MCF 10A (cell line): ENCODE results near the gene ARNT2. TPM values are rescaled to one million over a fixed set of nuclear protein-coding genes. Genes with fewer than 3 reads are reported as not detected.

Experiments used
- BruUV-seq: library from RNA; stranded (reverse); fragments of 400-500 nt; replicated peaks from 2 replicates; lab custom pipeline; 2021; lab: Mats Ljungman, UMichigan
- CTCF ChIA-PET: fragments of 300-600 bp; sonication (Branson Sonifier 250); formaldehyde crosslinking; extraction: SDS; loops from one replicate; lab custom pipeline; 2021; ENCODE audit warnings: antibody characterized with exemption, inconsistent platforms; lab: Yijun Ruan, JAX
- POLR2A ChIA-PET: fragments of 300-600, 350-650 bp; sonication (Branson Sonifier 250); formaldehyde crosslinking; extraction: SDS; loops from one replicate; lab custom pipeline; 2020; ENCODE audit warnings: antibody characterized with exemption, inconsistent platforms; lab: Yijun Ruan, JAX
- DNase-seq: peaks from one replicate; pipeline ENCODE4 v3.0.0-alpha.2; 2018; ENCODE audit not compliant: unreplicated experiment
- H3K27ac Mint-ChIP-seq: one replicate; pipeline ENCODE4 v1.8.0; 2022; ENCODE audit warnings: mild to moderate bottlenecking, low read depth, mixed read lengths; ENCODE audit not compliant: unreplicated experiment
- H3K27me3 Mint-ChIP-seq: one replicate; pipeline ENCODE4 v1.8.0; 2022; ENCODE audit warnings: mixed read lengths; ENCODE audit not compliant: insufficient read depth, unreplicated experiment
- H3K36me3 Mint-ChIP-seq: one replicate; pipeline ENCODE4 v1.8.0; 2022; ENCODE audit warnings: mild to moderate bottlenecking, moderate library complexity, mixed read lengths; ENCODE audit not compliant: insufficient read depth, unreplicated experiment
- H3K4me1 Mint-ChIP-seq: one replicate; pipeline ENCODE4 v1.8.0; 2022; ENCODE audit warnings: mixed read lengths; ENCODE audit not compliant: insufficient read depth, unreplicated experiment
- H3K4me3 Mint-ChIP-seq: one replicate; pipeline ENCODE4 v1.8.0; 2022; ENCODE audit warnings: mild to moderate bottlenecking, moderate library complexity, mixed read lengths; ENCODE audit not compliant: unreplicated experiment
- H3K9me3 Mint-ChIP-seq: one replicate; pipeline ENCODE4 v1.8.0; 2022; ENCODE audit warnings: mixed read lengths; ENCODE audit not compliant: unreplicated experiment
- CTCF ChIP-seq: fragments of 200-600 bp; IDR thresholded peaks from one replicate; pipeline ENCODE4 v1.8.0; 2022; ENCODE audit warnings: antibody characterized with exemption, mild to moderate bottlenecking; ENCODE audit not compliant: unreplicated experiment
- intact Hi-C: fragments of 100-400 bp; cut with micrococcal nuclease; formaldehyde crosslinking; loops from 2 replicates; pipeline ENCODE4 v1.14.1; 2022
- total RNA-seq: library from RNA; stranded (reverse); gene quantifications from 2 replicates; pipeline ENCODE4 v1.2.3, GENCODE V29; 2022

The ARNT2 gene
- total RNA-seq, 1 experiment from 2014 or later: 1.6 TPM

GRCh38 chr15:80597076-80597475 lies 192.9 kb downstream of the ARNT2 start:
- Mint-ChIP-seq H3K4me3 (no peak overlapping the region), H3K9me3 (peaks cover 16% of the 10 kb centered on the region), H3K27ac (no peak overlapping the region), H3K27me3 (no peaks in the 10 kb centered on the region), H3K4me1 (peaks cover 7% of the 10 kb centered on the region), H3K36me3 (no peaks in the 10 kb centered on the region)
- intact Hi-C loops: no loop called here
- ChIA-PET POLR2A (interaction anchor here (1.1 to 1.6 kb wide), 4 partner anchors 8 to 65 kb away, joined by 3 to 4 read pairs (median 3); no protein-coding TSS in a partner anchor), CTCF (interaction anchor here (1.3 to 2.1 kb wide), 2 partner anchors 22 to 30 kb away, joined by 4 to 6 read pairs; no protein-coding TSS in a partner anchor)
- BruUV-seq: no TSS peak
- TF ChIP-seq CTCF: no peak
- no peak for DNase-seq

DNA sequence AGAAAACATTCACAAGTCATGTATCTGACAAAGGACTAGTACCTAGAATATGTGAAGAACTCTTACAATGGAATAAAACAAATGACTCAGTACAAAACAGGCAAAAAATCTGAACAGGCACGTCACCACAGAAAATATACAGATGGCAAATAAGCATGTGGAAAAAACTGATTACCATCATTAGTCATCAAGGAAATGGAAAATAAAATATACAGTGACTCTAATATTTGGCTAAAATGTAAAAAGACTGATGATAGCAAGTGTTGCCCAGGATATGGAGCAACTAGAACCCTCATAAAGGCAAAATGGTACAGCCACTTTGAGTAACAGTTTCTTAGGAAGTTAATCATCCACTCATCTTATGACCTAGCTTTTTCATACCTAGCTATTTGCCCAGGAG lies 195.2 kb downstream of the ARNT2 start:
- BruUV-seq: no TSS peak
- DNase-seq: no peak
- Mint-ChIP-seq H3K4me3 (no peak overlapping the region), H3K9me3 (peaks cover 16% of the 10 kb centered on the region), H3K36me3 (no peaks in the 10 kb centered on the region), H3K27ac (no peak overlapping the region), H3K4me1 (peaks cover 8% of the 10 kb centered on the region), H3K27me3 (no peaks in the 10 kb centered on the region)
- intact Hi-C loops: no loop called here
- POLR2A ChIA-PET: interaction anchor here (0.7 to 1.4 kb wide), 2 partner anchors 9 to 329 kb away, joined by 3 to 4 read pairs; no protein-coding TSS in a partner anchor
- CTCF ChIA-PET: interaction anchor here (0.7 to 1.4 kb wide), 2 partner anchors 9 to 118 kb away, joined by 3 to 4 read pairs; no protein-coding TSS in a partner anchor
- no peak for TF ChIP-seq CTCF

DNA sequence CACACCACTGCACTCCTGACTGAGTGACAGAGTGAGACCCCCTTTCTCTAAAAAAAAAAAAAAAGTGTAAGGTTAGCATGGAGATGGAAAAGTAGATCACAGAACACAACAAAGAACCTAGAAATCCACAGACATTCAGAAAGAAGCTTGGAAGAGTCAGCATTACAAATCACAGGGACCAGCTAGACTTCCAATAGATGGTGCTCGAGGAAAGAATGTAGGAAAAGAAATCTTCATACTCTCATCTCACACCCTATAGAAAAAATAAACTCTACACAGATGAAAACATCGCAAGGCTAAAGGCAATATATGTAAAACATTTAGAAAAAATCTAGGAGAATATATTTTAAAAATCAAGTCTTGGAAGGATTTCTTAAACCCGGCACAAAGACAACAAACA lies 196.4 kb downstream of the ARNT2 start:
- Mint-ChIP-seq H3K4me3 (no peak overlapping the region), H3K4me1 (peaks cover 16% of the 10 kb centered on the region), H3K9me3 (peaks cover 16% of the 10 kb centered on the region), H3K27ac (no peak overlapping the region), H3K27me3 (no peaks in the 10 kb centered on the region), H3K36me3 (no peaks in the 10 kb centered on the region)
- no peak for TF ChIP-seq CTCF
- CTCF ChIA-PET: interaction anchor here (0.7 kb wide), 1 partner anchor 34 kb away, joined by 4 read pairs; no protein-coding TSS in a partner anchor
- POLR2A ChIA-PET: interaction anchor here (1.2 to 2.1 kb wide), 3 partner anchors 8 to 95 kb away, joined by 3 to 5 read pairs (median 4); partner anchors contain the start of gene ABHD17C
- DNase-seq: no peak
- BruUV-seq: no TSS peak
- intact Hi-C loops: no loop called here

- no peak overlapping the region for H3K27ac Mint-ChIP-seq
- H3K36me3 Mint-ChIP-seq: no peaks in the 10 kb centered on the region
- ChIA-PET POLR2A (interaction anchor here (1.2 to 2.1 kb wide), 2 partner anchors 22 to 94 kb away, joined by 3 to 5 read pairs; partner anchors contain the start of gene ABHD17C), CTCF (no interaction called here)
- no peak overlapping the region for H3K4me3 Mint-ChIP-seq
- H3K4me1 Mint-ChIP-seq: peaks cover 16% of the 10 kb centered on the region
- no TSS peak for BruUV-seq
- DNase-seq: no peak
- intact Hi-C loops: no loop called here
- H3K27me3 Mint-ChIP-seq: no peaks in the 10 kb centered on the region
- peaks cover 16% of the 10 kb centered on the region for H3K9me3 Mint-ChIP-seq
- no peak for TF ChIP-seq CTCF
Measured at GRCh38 chr15:80601256-80601655, 197.1 kb downstream of the ARNT2 start.
